GM23338 (cell line): Measurements from ENCODE around the gene HS6ST3. TPM values are rescaled to one million over a fixed set of nuclear protein-coding genes. Genes with fewer than 3 reads are reported as not detected.

ENCODE experiments used
- ATAC-seq: fragments of 200-7000 bp; cut with Tn5 transposase; 3 replicates; pipeline ENCODE4 v1.9.1; 2020
- DNase-seq: peaks from one replicate; pipeline ENCODE4 v3.0.0-alpha.2; 2015; ENCODE audit warnings: low spot score
- H2AFZ ChIP-seq: fragments of 200-600 bp; sonication (generic); 2 replicates; pipeline ENCODE4 v1.8.0; 2016; ENCODE audit warnings: antibody characterized with exemption, mild to moderate bottlenecking, moderate library complexity
- H3F3A ChIP-seq: fragments of 200-600 bp; sonication (generic); replicated peaks from 2 replicates; pipeline ENCODE4 v1.8.0; 2017; ENCODE audit warnings: antibody characterized with exemption, mixed run types, low read depth
- H3K27ac ChIP-seq: fragments of 200-600 bp; sonication (generic); 2 replicates; pipeline ENCODE4 v1.6.1; 2016; ENCODE audit warnings: low read depth
- H3K27me3 ChIP-seq: fragments of 200-600 bp; sonication (generic); 2 replicates; pipeline ENCODE4 v1.8.0; 2016; ENCODE audit warnings: mild to moderate bottlenecking, mixed run types, moderate library complexity; ENCODE audit not compliant: insufficient read depth
- H3K36me3 ChIP-seq: fragments of 200-600 bp; sonication (generic); 2 replicates; pipeline ENCODE4 v1.8.0; 2016; ENCODE audit warnings: mild to moderate bottlenecking; ENCODE audit not compliant: insufficient read depth
- H3K4me1 ChIP-seq: fragments of 200-600 bp; sonication (generic); 2 replicates; pipeline ENCODE4 v1.8.0; 2016; ENCODE audit warnings: mild to moderate bottlenecking, moderate library complexity; ENCODE audit not compliant: insufficient read depth
- H3K4me2 ChIP-seq: fragments of 200-600 bp; sonication (generic); 2 replicates; pipeline ENCODE4 v1.7.1; 2017; ENCODE audit warnings: mixed run types
- H3K4me3 ChIP-seq: fragments of 200-600 bp; sonication (generic); 2 replicates; pipeline ENCODE4 v1.6.1; 2016; ENCODE audit warnings: mixed run types
- H3K79me2 ChIP-seq: fragments of 200-600 bp; sonication (generic); replicated peaks from 2 replicates; pipeline ENCODE4 v1.8.0; 2017; ENCODE audit warnings: mild to moderate bottlenecking; ENCODE audit not compliant: insufficient read depth
- H3K9me2 ChIP-seq: fragments of 200-600 bp; sonication (generic); 2 replicates; pipeline ENCODE4 v1.8.0; 2017; ENCODE audit not compliant: insufficient read depth
- H4K20me1 ChIP-seq: fragments of 200-600 bp; sonication (generic); replicated peaks from 2 replicates; pipeline ENCODE4 v1.8.0; 2017; ENCODE audit warnings: mild to moderate bottlenecking; ENCODE audit not compliant: insufficient read depth
- H3K27ac Mint-ChIP-seq: 2 replicates; pipeline ENCODE4 v1.8.0; 2020; ENCODE audit warnings: inconsistent platforms, mild to moderate bottlenecking, moderate library complexity, mixed read lengths
- H3K27me3 Mint-ChIP-seq: 3 replicates; pipeline ENCODE4 v1.8.0; 2022; ENCODE audit warnings: low read depth, mild to moderate bottlenecking, moderate library complexity, mixed read lengths, inconsistent platforms; ENCODE audit not compliant: insufficient read depth, poor library complexity
- H3K36me3 Mint-ChIP-seq: 3 replicates; pipeline ENCODE4 v1.8.0; 2021; ENCODE audit warnings: low read depth, mild to moderate bottlenecking, inconsistent platforms, moderate library complexity, mixed read lengths
- H3K4me1 Mint-ChIP-seq: 3 replicates; pipeline ENCODE4 v1.8.0; 2020; ENCODE audit warnings: mild to moderate bottlenecking, inconsistent platforms, mixed read lengths
- H3K4me3 Mint-ChIP-seq: 3 replicates; pipeline ENCODE4 v1.8.0; 2021; ENCODE audit warnings: moderate library complexity, mild to moderate bottlenecking, inconsistent platforms, mixed read lengths
- H3K9me3 Mint-ChIP-seq: 3 replicates; pipeline ENCODE4 v1.8.0; 2020; ENCODE audit warnings: moderate library complexity, mild to moderate bottlenecking, inconsistent platforms, mixed read lengths
- CREB1 ChIP-seq: fragments of 250-450 bp; sonication (Bioruptor Pico); IDR thresholded peaks from 2 replicates; pipeline ENCODE4 v1.5.0; 2020; ENCODE audit warnings: low read depth, mild to moderate bottlenecking, moderate library complexity
- ETS1 ChIP-seq: IDR thresholded peaks from 2 replicates; pipeline ENCODE4 v1.6.1; 2016; ENCODE audit warnings: antibody characterized with exemption
- EZH2 ChIP-seq: fragments of 200-600 bp; sonication (generic); IDR thresholded peaks from one replicate; pipeline ENCODE4 v1.8.0; 2017; ENCODE audit warnings: antibody characterized with exemption, mild to moderate bottlenecking, low read depth; ENCODE audit not compliant: unreplicated experiment
- EZH2phosphoT487 ChIP-seq: fragments of 200-600 bp; sonication (generic); IDR thresholded peaks from one replicate; pipeline ENCODE4 v1.8.1; 2018; ENCODE audit warnings: antibody characterized with exemption; ENCODE audit not compliant: unreplicated experiment
- JUNB ChIP-seq: IDR thresholded peaks from one replicate; pipeline ENCODE4 v1.6.1; 2016; ENCODE audit warnings: antibody characterized with exemption; ENCODE audit not compliant: unreplicated experiment
- NANOG ChIP-seq: IDR thresholded peaks from 2 replicates; pipeline ENCODE4 v1.6.1; 2016; ENCODE audit warnings: antibody characterized with exemption, borderline replicate concordance
- ZNF114 ChIP-seq: fragments of 250-450 bp; sonication (Bioruptor Pico); IDR thresholded peaks from 2 replicates; pipeline ENCODE4 v1.5.0; 2020; ENCODE audit warnings: mild to moderate bottlenecking, moderate library complexity
- ZNF462 ChIP-seq: fragments of 250-450 bp; sonication (Bioruptor Pico); IDR thresholded peaks from 2 replicates; pipeline ENCODE4 v1.5.0; 2020; ENCODE audit warnings: mild to moderate bottlenecking, moderate library complexity
- polyA plus RNA-seq: library from polyadenylated mRNA; unstranded; fragments of >200 nt; fragmentation: Nextera tagmentation; extraction: Ambion mirVana; gene quantifications from 2 replicates; pipeline ENCODE4 v1.2.1, GENCODE V29; 2016
- total RNA-seq: library from RNA; depleted of rRNA; stranded (reverse); fragments of >200 nt; shearing (Covaris generic); gene quantifications from 2 replicates; pipeline ENCODE4 v1.2.3, GENCODE V29; 2014
- TF ChIP-seq, protein P1 (sequence below), 2 experiments: fragments of 200-600 bp in 1 of 2; sonication (generic) in 1 of 2; conservative IDR thresholded peaks; 2 replicates each; pipeline versions ENCODE4 v1.5.1 to v1.6.1; 2016 to 2017; ENCODE audit warnings: antibody characterized with exemption in 2 of 2, low read depth in 2 of 2, mild to moderate bottlenecking in 2 of 2, moderate library complexity in 1 of 2

Gene HS6ST3
- total and polyA plus RNA-seq, 2 experiments from 2014 or later: 0.52 to 0.80 TPM

- Mint-ChIP-seq H3K9me3 (no peaks in the 10 kb centered on the region), H3K27me3 (peaks cover 1% of the 10 kb centered on the region), H3K27ac (no peak overlapping the region; the same call in 1 of the 2 replicates), H3K4me1 (no peaks in the 10 kb centered on the region), H3K36me3 (no peaks in the 10 kb centered on the region), H3K4me3 (no peak overlapping the region)
- no peak overlapping the region for H3K27ac ChIP-seq
- no peak for DNase-seq
- H3K4me3 ChIP-seq: no peak overlapping the region
- no peaks in the 10 kb centered on the region for H3F3A ChIP-seq
- no peaks in the 10 kb centered on the region for H3K79me2 ChIP-seq
- no peak for ATAC-seq
- H2AFZ ChIP-seq: no peak overlapping the region
- no peak for TF ChIP-seq EZH2
- TF ChIP-seq, protein P1, sequence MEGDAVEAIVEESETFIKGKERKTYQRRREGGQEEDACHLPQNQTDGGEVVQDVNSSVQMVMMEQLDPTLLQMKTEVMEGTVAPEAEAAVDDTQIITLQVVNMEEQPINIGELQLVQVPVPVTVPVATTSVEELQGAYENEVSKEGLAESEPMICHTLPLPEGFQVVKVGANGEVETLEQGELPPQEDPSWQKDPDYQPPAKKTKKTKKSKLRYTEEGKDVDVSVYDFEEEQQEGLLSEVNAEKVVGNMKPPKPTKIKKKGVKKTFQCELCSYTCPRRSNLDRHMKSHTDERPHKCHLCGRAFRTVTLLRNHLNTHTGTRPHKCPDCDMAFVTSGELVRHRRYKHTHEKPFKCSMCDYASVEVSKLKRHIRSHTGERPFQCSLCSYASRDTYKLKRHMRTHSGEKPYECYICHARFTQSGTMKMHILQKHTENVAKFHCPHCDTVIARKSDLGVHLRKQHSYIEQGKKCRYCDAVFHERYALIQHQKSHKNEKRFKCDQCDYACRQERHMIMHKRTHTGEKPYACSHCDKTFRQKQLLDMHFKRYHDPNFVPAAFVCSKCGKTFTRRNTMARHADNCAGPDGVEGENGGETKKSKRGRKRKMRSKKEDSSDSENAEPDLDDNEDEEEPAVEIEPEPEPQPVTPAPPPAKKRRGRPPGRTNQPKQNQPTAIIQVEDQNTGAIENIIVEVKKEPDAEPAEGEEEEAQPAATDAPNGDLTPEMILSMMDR (conservative IDR thresholded peaks at IDR 0.05; ENCODE audit: low read depth in 2 of 2): peak in 1 of 2 experiments; percentile 20; a peak in 1 of 4 replicates
- H3K27me3 ChIP-seq: no peaks in the 10 kb centered on the region
- no peaks in the 10 kb centered on the region for H3K9me2 ChIP-seq
- H3K36me3 ChIP-seq: no peaks in the 10 kb centered on the region
- no peaks in the 10 kb centered on the region for H4K20me1 ChIP-seq
- H3K4me1 ChIP-seq: no peaks in the 10 kb centered on the region
- H3K4me2 ChIP-seq: no peak overlapping the region
These were observed 131.6 kb downstream of the HS6ST3 start for GRCh38 chr13:96221471-96221870.

DNA sequence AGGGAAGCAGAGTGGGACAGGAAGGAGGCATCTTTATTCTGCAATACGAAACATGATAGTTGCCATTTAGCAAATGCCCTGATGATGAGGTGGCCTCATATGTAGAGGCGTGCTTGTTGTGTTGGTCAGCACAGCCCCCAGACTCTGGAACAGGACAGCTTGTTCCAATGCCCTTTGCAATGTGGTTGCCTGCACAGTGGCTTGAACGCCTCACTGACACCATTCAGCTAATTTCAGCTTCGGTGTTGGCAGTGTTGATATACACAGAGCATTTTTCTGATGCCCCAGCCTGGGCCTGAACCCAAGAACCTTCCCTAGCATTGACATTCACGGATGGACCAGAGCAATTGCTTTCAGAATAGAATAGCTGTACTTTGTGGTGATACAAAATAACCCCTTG, 133.3 kb downstream of the HS6ST3 start:
- Histone ChIP-seq H3K9me2 (no peaks in the 10 kb centered on the region), H3F3A (no peaks in the 10 kb centered on the region), H4K20me1 (no peaks in the 10 kb centered on the region), H3K79me2 (no peaks in the 10 kb centered on the region), H3K27ac (no peak overlapping the region), H3K4me1 (no peaks in the 10 kb centered on the region), H3K27me3 (no peaks in the 10 kb centered on the region), H3K4me3 (no peak overlapping the region), H3K4me2 (no peak overlapping the region), H3K36me3 (no peaks in the 10 kb centered on the region), H2AFZ (no peak overlapping the region)
- no peak for DNase-seq
- Mint-ChIP-seq H3K36me3 (no peaks in the 10 kb centered on the region), H3K27me3 (no peaks in the 10 kb centered on the region), H3K4me3 (no peak overlapping the region), H3K4me1 (no peaks in the 10 kb centered on the region), H3K9me3 (no peaks in the 10 kb centered on the region), H3K27ac (no peak overlapping the region)
- no peak for ATAC-seq
- TF ChIP-seq ETS1 (no peak), JUNB (no peak), NANOG (no peak), EZH2phosphoT487 (no peak), ZNF114 (no peak), CREB1 (no peak), ZNF462 (no peak)
- TF ChIP-seq, protein P1 (conservative IDR thresholded peaks at IDR 0.05; ENCODE audit: low read depth in 2 of 2): no peak
